Neural cell (in vitro differentiated cells): ENCODE data around the gene TMEM131. TPM values are rescaled to one million over a fixed set of nuclear protein-coding genes. Genes with fewer than 3 reads are reported as not detected.

ENCODE experiments used
- H2AFZ ChIP-seq: fragments of 200-600, 300-800 bp; sonication (generic), shearing (Covaris generic); 2 replicates; pipeline ENCODE4 v1.6.0; 2014; ENCODE audit warnings: low read depth, mild to moderate bottlenecking, antibody characterized with exemption, low read length, moderate library complexity
- H3F3A ChIP-seq: fragments of 200-600 bp; shearing (Covaris generic); 2 replicates; pipeline ENCODE4 v1.6.1; 2016; ENCODE audit warnings: mild to moderate bottlenecking, moderate library complexity, mixed read lengths, antibody characterized with exemption, low read length; ENCODE audit not compliant: insufficient read depth, poor library complexity, severe bottlenecking
- H3K27ac ChIP-seq: fragments of 200-600, 300-800 bp; sonication (generic), shearing (Covaris generic); 2 replicates; pipeline ENCODE4 v1.5.1; 2014; ENCODE audit warnings: mild to moderate bottlenecking, low read length, moderate library complexity
- H3K27me3 ChIP-seq: fragments of 300-800, 200-600 bp; sonication (generic), shearing (Covaris generic); 2 replicates; pipeline ENCODE4 v1.6.0; 2014; ENCODE audit warnings: mild to moderate bottlenecking, low read depth, low read length, moderate library complexity; ENCODE audit not compliant: insufficient read depth
- H3K36me3 ChIP-seq: fragments of 300-800, 200-600 bp; sonication (generic), shearing (Covaris generic); 2 replicates; pipeline ENCODE4 v1.5.1; 2014; ENCODE audit warnings: mild to moderate bottlenecking, antibody characterized with exemption, low read length, moderate library complexity; ENCODE audit not compliant: insufficient read depth
- H3K4me2 ChIP-seq: fragments of 300-800, 200-600 bp; sonication (generic), shearing (Covaris generic); 2 replicates; pipeline ENCODE4 v1.6.0; 2014; ENCODE audit warnings: mild to moderate bottlenecking, low read length
- H3K4me3 ChIP-seq: fragments of 300-800, 200-600 bp; sonication (generic), shearing (Covaris generic); 2 replicates; pipeline ENCODE4 v1.5.1; 2014; ENCODE audit warnings: mild to moderate bottlenecking, low read length, moderate library complexity
- H3K79me2 ChIP-seq: fragments of 200-600 bp; shearing (Covaris generic); replicated peaks from 2 replicates; pipeline ENCODE4 v1.6.0; 2014; ENCODE audit warnings: mild to moderate bottlenecking, low read length, moderate library complexity; ENCODE audit not compliant: insufficient read depth
- H3K9ac ChIP-seq: fragments of 300-800, 200-600 bp; sonication (generic), shearing (Covaris generic); 2 replicates; pipeline ENCODE4 v1.6.1; 2016; ENCODE audit warnings: mild to moderate bottlenecking, low read length, mixed read lengths
- H3K9me2 ChIP-seq: fragments of 200-600 bp; shearing (Covaris generic); 2 replicates; pipeline ENCODE4 v1.6.1; 2016; ENCODE audit warnings: mild to moderate bottlenecking, low read length, mixed read lengths; ENCODE audit not compliant: insufficient read depth
- H3K9me3 ChIP-seq: fragments of 200-600, 300-800 bp; sonication (generic), shearing (Covaris generic); 2 replicates; pipeline ENCODE4 v1.6.1; 2016; ENCODE audit warnings: mild to moderate bottlenecking, mixed run types, low read length, moderate library complexity, mixed read lengths
- H4K20me1 ChIP-seq: fragments of 200-600 bp; shearing (Covaris generic); 2 replicates; pipeline ENCODE4 v1.6.1; 2016; ENCODE audit warnings: mild to moderate bottlenecking, mixed run types; ENCODE audit not compliant: insufficient read depth
- CTCF ChIP-seq: fragments of 450-650 bp; IDR thresholded peaks from 2 replicates; pipeline ENCODE4 v1.5.1; 2014; ENCODE audit warnings: antibody characterized with exemption, mild to moderate bottlenecking, moderate library complexity; ENCODE audit not compliant: poor library complexity, severe bottlenecking
- EP300 ChIP-seq: fragments of 450-650 bp; conservative IDR thresholded peaks from 2 replicates; pipeline ENCODE4 v1.6.1; 2014; ENCODE audit warnings: antibody characterized with exemption, mild to moderate bottlenecking, moderate library complexity; ENCODE audit not compliant: poor library complexity, severe bottlenecking
- EZH2 ChIP-seq: fragments of 200-600, 300-800 bp; shearing (Covaris generic), sonication (generic); IDR thresholded peaks from 2 replicates; pipeline ENCODE4 v1.6.1; 2014; ENCODE audit warnings: antibody characterized with exemption, low read length, borderline replicate concordance, mild to moderate bottlenecking; ENCODE audit not compliant: insufficient read depth, poor library complexity, severe bottlenecking
- POLR2AphosphoS5 ChIP-seq: IDR thresholded peaks from 2 replicates; pipeline ENCODE4 v1.6.1; 2012
- RAD21 ChIP-seq: fragments of 450-650 bp; conservative IDR thresholded peaks from 2 replicates; pipeline ENCODE4 v1.6.1; 2014; ENCODE audit warnings: antibody characterized with exemption, mild to moderate bottlenecking, moderate library complexity
- REST ChIP-seq: IDR thresholded peaks from 2 replicates; pipeline ENCODE4 v1.6.1; 2012; ENCODE audit warnings: borderline replicate concordance
- SMC3 ChIP-seq: fragments of 450-650 bp; conservative IDR thresholded peaks from 2 replicates; pipeline ENCODE4 v1.6.1; 2014; ENCODE audit warnings: antibody characterized with exemption, mild to moderate bottlenecking, moderate library complexity; ENCODE audit not compliant: poor library complexity
- TAF1 ChIP-seq: IDR thresholded peaks from 2 replicates; pipeline ENCODE4 v1.6.1; 2012; ENCODE audit warnings: low read depth
- polyA plus RNA-seq: library from polyadenylated mRNA; depleted of rRNA; stranded (reverse); fragments of >200 nt; gene quantifications from 2 replicates; pipeline ENCODE4 v1.2.3, GENCODE V29; 2014

Gene TMEM131
- polyA plus RNA-seq, 1 donor from 2014 or later = 9.6 TPM

- H4K20me1 ChIP-seq = no peaks in the 10 kb centered on the region
- no peak overlapping the region for H2AFZ ChIP-seq
- H3K9me2 ChIP-seq = no peaks in the 10 kb centered on the region
- no peak overlapping the region for H3K9ac ChIP-seq
- H3K27me3 ChIP-seq = no peaks in the 10 kb centered on the region
- no peaks in the 10 kb centered on the region for H3K9me3 ChIP-seq
- H3K4me2 ChIP-seq = no peak overlapping the region
- TF ChIP-seq SMC3 = no peak
- TF ChIP-seq POLR2AphosphoS5 = no peak
- no peak for TF ChIP-seq RAD21
- no peaks in the 10 kb centered on the region for H3K79me2 ChIP-seq
- no peak overlapping the region for H3K4me3 ChIP-seq
- no peaks in the 10 kb centered on the region for H3K36me3 ChIP-seq
- H3F3A ChIP-seq = no peaks in the 10 kb centered on the region
- H3K27ac ChIP-seq = no peak overlapping the region
Measured at GRCh38 chr2:98027538-98027937, 31.8 kb upstream of the TMEM131 start.

- no peak overlapping the region for H2AFZ ChIP-seq
- no peak overlapping the region for H3K4me2 ChIP-seq
- H3K27me3 ChIP-seq = no peaks in the 10 kb centered on the region
- no peak overlapping the region for H3K4me3 ChIP-seq
- H3F3A ChIP-seq = no peaks in the 10 kb centered on the region
- no peaks in the 10 kb centered on the region for H3K9me2 ChIP-seq
- H4K20me1 ChIP-seq = no peaks in the 10 kb centered on the region
- H3K27ac ChIP-seq = no peak overlapping the region
- no peak overlapping the region for H3K9ac ChIP-seq
- TF ChIP-seq EP300 (no peak), REST (no peak), EZH2 (no peak), POLR2AphosphoS5 (no peak), RAD21 (no peak), TAF1 (no peak), SMC3 (no peak), CTCF (no peak)
- no peaks in the 10 kb centered on the region for H3K79me2 ChIP-seq
- H3K9me3 ChIP-seq = no peaks in the 10 kb centered on the region
- H3K36me3 ChIP-seq = no peaks in the 10 kb centered on the region
Measured at GRCh38 chr2:98026927-98027522, 31.3 kb upstream of the TMEM131 start.

GRCh38 chr2:98026292-98026691, 30.5 kb upstream of the TMEM131 start:
- no peak overlapping the region for H3K4me2 ChIP-seq

More at GRCh38 chr2:98026292-98026691, 30.5 kb upstream of the TMEM131 start:
- no peaks in the 10 kb centered on the region for H3K27me3 ChIP-seq
- no peaks in the 10 kb centered on the region for H3K9me2 ChIP-seq
- H3K36me3 ChIP-seq = no peaks in the 10 kb centered on the region
- H3K9me3 ChIP-seq = no peaks in the 10 kb centered on the region
- no peaks in the 10 kb centered on the region for H3F3A ChIP-seq
- H3K79me2 ChIP-seq = no peaks in the 10 kb centered on the region
- no peak for TF ChIP-seq REST
- no peak for TF ChIP-seq EZH2
- H3K9ac ChIP-seq = no peak overlapping the region
- no peaks in the 10 kb centered on the region for H4K20me1 ChIP-seq
- no peak overlapping the region for H2AFZ ChIP-seq
- no peak overlapping the region for H3K4me3 ChIP-seq
- no peak overlapping the region for H3K27ac ChIP-seq
